GM12878 (cell line): ENCODE measurements around the gene LARP4B. TPM values are rescaled to one million over a fixed set of nuclear protein-coding genes. Genes with fewer than 3 reads are reported as not detected.
A peak's percentile ranks its signal among the peaks of the same experiment; 100 is the strongest.

Source experiments
- ATAC-seq: fragments of 200-7000 bp; cut with Tn5 transposase; 3 replicates; pipeline ENCODE4 v1.9.1; 2020; ENCODE audit warnings: mild to moderate bottlenecking, moderate library complexity
- BruUV-seq: library from RNA; stranded (reverse); fragments of 400-500 nt; replicated peaks from 2 replicates; lab custom pipeline; 2021; lab: Mats Ljungman, UMichigan
- CTCF ChIA-PET: fragments of 300-600 bp; sonication (Branson Sonifier 250); formaldehyde crosslinking; extraction: SDS; loops from one replicate; lab custom pipeline; 2021; ENCODE audit warnings: inconsistent platforms; lab: Yijun Ruan, JAX
- POLR2A ChIA-PET: fragments of 350-600 bp; formaldehyde crosslinking; extraction: SDS; loops from one replicate; lab custom pipeline; 2021; ENCODE audit warnings: inconsistent platforms; lab: Charles Lee
- RAD21 ChIA-PET: fragments of 300-600 bp; sonication (Branson Sonifier 250); formaldehyde crosslinking; loops from one replicate; lab custom pipeline; 2023; ENCODE audit warnings: antibody characterized with exemption; ENCODE audit not compliant: unreplicated experiment; lab: Charles Lee
- SMC1A ChIA-PET: fragments of 300-600 bp; sonication (Branson Sonifier 250); formaldehyde crosslinking; loops from one replicate; lab custom pipeline; 2023; ENCODE audit not compliant: unreplicated experiment, uncharacterized antibody; lab: Charles Lee
- DNase-seq: peaks from one replicate; pipeline ENCODE4 v3.0.0-alpha.2; 2011; ENCODE audit warnings: low read depth, low spot score
- FAIRE-seq: peaks from 3 replicates; lab custom pipeline; 2011; peaks lifted over from hg19 to GRCh38; lab: Jason Lieb, UNC
- H2AFZ ChIP-seq: 2 replicates; pipeline ENCODE4 v1.6.0; 2011; ENCODE audit warnings: low read depth, low read length, control low read depth; ENCODE audit not compliant: control insufficient read depth
- H3K27ac ChIP-seq: 2 replicates; pipeline ENCODE4 v1.5.1; 2011; ENCODE audit warnings: control low read depth; ENCODE audit not compliant: control insufficient read depth, insufficient read depth
- H3K27me3 ChIP-seq, 2 experiments: replicated peaks in 1 of 2; 2 replicates each; pipeline versions ENCODE4 v1.6.0 to v1.6.1; 2011; ENCODE audit warnings: low read length in 1 of 2; ENCODE audit not compliant: control insufficient read depth in 2 of 2, insufficient read depth in 2 of 2
- H3K36me3 ChIP-seq, 2 experiments: 2 replicates each; pipeline ENCODE4 v1.5.1; 2011; ENCODE audit warnings: low read length in 1 of 2; ENCODE audit not compliant: control insufficient read depth in 2 of 2, insufficient read depth in 2 of 2
- H3K4me1 ChIP-seq: 2 replicates; pipeline ENCODE4 v1.6.1; 2011; ENCODE audit warnings: mild to moderate bottlenecking, low read length, moderate library complexity, mixed read lengths; ENCODE audit not compliant: control insufficient read depth, insufficient read depth
- H3K4me2 ChIP-seq: 2 replicates; pipeline ENCODE4 v1.6.0; 2011; ENCODE audit warnings: control low read depth; ENCODE audit not compliant: control insufficient read depth, insufficient read depth
- H3K4me3 ChIP-seq: fragments of 200-600 bp; sonication (generic); 2 replicates; pipeline ENCODE4 v1.5.1; 2016
- H3K79me2 ChIP-seq: 2 replicates; pipeline ENCODE4 v1.6.0; 2011; ENCODE audit warnings: low read length; ENCODE audit not compliant: control insufficient read depth, insufficient read depth
- H3K9ac ChIP-seq: 2 replicates; pipeline ENCODE4 v1.8.0; 2011; ENCODE audit warnings: low read length, control low read depth, mixed read lengths; ENCODE audit not compliant: control insufficient read depth, insufficient read depth
- H3K9me3 ChIP-seq: replicated peaks from 3 replicates; pipeline ENCODE4 v1.5.1; 2011; ENCODE audit warnings: mild to moderate bottlenecking, low read length; ENCODE audit not compliant: control insufficient read depth, insufficient read depth
- H4K20me1 ChIP-seq: 2 replicates; pipeline ENCODE4 v1.6.0; 2011; ENCODE audit not compliant: control insufficient read depth, insufficient read depth
- ATF7 ChIP-seq: fragments of 450-650 bp; IDR thresholded peaks from 2 replicates; pipeline ENCODE4 v1.6.1; 2016; ENCODE audit warnings: low read depth, mild to moderate bottlenecking
- BACH1 ChIP-seq: fragments of 450-650 bp; IDR thresholded peaks from 2 replicates; pipeline ENCODE4 v1.6.1; 2017; ENCODE audit warnings: mild to moderate bottlenecking, borderline replicate concordance
- BHLHE40 ChIP-seq, 2 experiments: fragments of 450-650 bp in 1 of 2; IDR thresholded peaks; 2 replicates each; pipeline ENCODE4 v1.6.1; 2011 to 2017; ENCODE audit warnings: low read depth in 2 of 2, borderline replicate concordance in 1 of 2, improper control_type of control experiment in 1 of 2, low read length in 1 of 2, mild to moderate bottlenecking in 1 of 2
- EED ChIP-seq: sonication (generic); IDR thresholded peaks from 2 replicates; pipeline ENCODE4 v1.6.1; 2016; ENCODE audit warnings: antibody characterized with exemption, low read depth
- IKZF1 ChIP-seq: fragments of 450-650 bp; conservative IDR thresholded peaks from 2 replicates; pipeline ENCODE4 v1.6.1; 2017; ENCODE audit warnings: antibody characterized with exemption, mild to moderate bottlenecking
- IKZF2 ChIP-seq, 2 experiments: fragments of 450-650 bp; IDR thresholded peaks; 2 replicates each; pipeline ENCODE4 v1.6.1; 2017; ENCODE audit warnings: mild to moderate bottlenecking in 2 of 2, moderate library complexity in 2 of 2
- JUNB ChIP-seq: IDR thresholded peaks from 2 replicates; pipeline ENCODE4 v1.6.1; 2016; ENCODE audit warnings: antibody characterized with exemption, mild to moderate bottlenecking
- MTA2 ChIP-seq: fragments of 450-650 bp; IDR thresholded peaks from 2 replicates; pipeline ENCODE4 v1.6.1; 2016; ENCODE audit warnings: low read depth, mild to moderate bottlenecking, moderate library complexity
- NBN ChIP-seq: fragments of 450-650 bp; IDR thresholded peaks from 2 replicates; pipeline ENCODE4 v1.6.1; 2016
- POLR2A ChIP-seq: IDR thresholded peaks from 2 replicates; pipeline ENCODE4 v1.6.1; 2011; ENCODE audit warnings: low read depth, mild to moderate bottlenecking, low read length
- RAD21 ChIP-seq: IDR thresholded peaks from 2 replicates; pipeline ENCODE4 v1.6.1; 2011; ENCODE audit warnings: mild to moderate bottlenecking, low read depth, low read length, moderate library complexity; ENCODE audit not compliant: insufficient read depth
- RBBP5 ChIP-seq: fragments of 200-600 bp; sonication (generic); conservative IDR thresholded peaks from 2 replicates; pipeline ENCODE4 v1.6.1; 2016
- SMARCA5 ChIP-seq: fragments of 450-650 bp; IDR thresholded peaks from 2 replicates; pipeline ENCODE4 v1.6.1; 2017; ENCODE audit warnings: mild to moderate bottlenecking
- SPI1 ChIP-seq: IDR thresholded peaks from 2 replicates; pipeline ENCODE4 v1.6.1; 2011; ENCODE audit warnings: low read depth, mild to moderate bottlenecking, low read length, moderate library complexity, borderline replicate concordance; ENCODE audit not compliant: insufficient read depth
- ZNF24 ChIP-seq: fragments of 450-650 bp; IDR thresholded peaks from 2 replicates; pipeline ENCODE4 v1.6.1; 2017; ENCODE audit warnings: antibody characterized with exemption, mild to moderate bottlenecking
- WGBS: methylation state at CpG from one replicate; pipeline ENCODE4 v1.1.6; 2016; ENCODE audit warnings: low lambda C conversion rate; ENCODE audit not compliant: insufficient replicate concordance, insufficient coverage; ENCODE audit errors: missing lambda C conversion rate; 5-methylcytosine and 5-hydroxymethylcytosine counted together
- in situ Hi-C: fragments of 300-500 bp; cut with MboI; formaldehyde crosslinking; loops from 9 replicates; pipeline ENCODE4 v1.14.3; 2018; ENCODE audit warnings: mixed read lengths
- intact Hi-C: fragments of 100-400 bp; cut with micrococcal nuclease; formaldehyde crosslinking; loops from one replicate; pipeline ENCODE4 v1.14.2; 2022; ENCODE audit not compliant: unreplicated experiment
- polyA plus RNA-seq, 11 experiments: library from polyadenylated mRNA; depleted of rRNA in 4 of 11; unstranded in 6 of 11; stranded (reverse) in 5 of 11; fragments of >200 nt; fragmentation: Nextera tagmentation in 4 of 11; fragmentation: Illumina TruSeq in 1 of 11; extraction: Ambion mirVana in 4 of 11; extraction: Trizol in 1 of 11; gene quantifications; 1 replicate in 1 of 11; 2 replicates in 10 of 11; pipeline versions ENCODE4 v1.2.1 to v1.2.3, GENCODE V29; 2011 to 2016; ENCODE audit warnings: inconsistent platforms in 2 of 11, missing spikeins in 2 of 11, low read depth in 1 of 11
- total RNA-seq, 4 experiments: library from RNA; depleted of rRNA in 3 of 4; stranded (reverse); fragments of >200 nt in 3 of 4; fragmentation: Illumina TruSeq in 1 of 4; extraction: Trizol in 1 of 4; gene quantifications; 2 replicates each; pipeline versions ENCODE4 v1.2.1 to v1.2.3, GENCODE V29; 2013 to 2021
- TF ChIP-seq, protein P1 (sequence below): fragments of 450-650 bp; IDR thresholded peaks from 2 replicates; pipeline ENCODE4 v1.6.1; 2016; ENCODE audit warnings: mild to moderate bottlenecking
- TF ChIP-seq, protein P2 (sequence below): IDR thresholded peaks from 2 replicates; pipeline ENCODE4 v1.6.1; 2011; ENCODE audit warnings: borderline replicate concordance, low read depth, mild to moderate bottlenecking, moderate library complexity, mixed read lengths, low read length; ENCODE audit not compliant: insufficient read depth; ENCODE audit errors: extremely low read length
- TF ChIP-seq, protein P3 (sequence below): IDR thresholded peaks from 2 replicates; pipeline ENCODE4 v1.6.1; 2012; ENCODE audit warnings: low read depth, low read length, improper control_type of control experiment

The LARP4B gene
- total and polyA plus RNA-seq, 10 of the 15 experiments (the other 5 are each of a cell fraction or from before 2014, with no cell fraction given), result 10.5 to 119 (median 39.4) TPM

DNA sequence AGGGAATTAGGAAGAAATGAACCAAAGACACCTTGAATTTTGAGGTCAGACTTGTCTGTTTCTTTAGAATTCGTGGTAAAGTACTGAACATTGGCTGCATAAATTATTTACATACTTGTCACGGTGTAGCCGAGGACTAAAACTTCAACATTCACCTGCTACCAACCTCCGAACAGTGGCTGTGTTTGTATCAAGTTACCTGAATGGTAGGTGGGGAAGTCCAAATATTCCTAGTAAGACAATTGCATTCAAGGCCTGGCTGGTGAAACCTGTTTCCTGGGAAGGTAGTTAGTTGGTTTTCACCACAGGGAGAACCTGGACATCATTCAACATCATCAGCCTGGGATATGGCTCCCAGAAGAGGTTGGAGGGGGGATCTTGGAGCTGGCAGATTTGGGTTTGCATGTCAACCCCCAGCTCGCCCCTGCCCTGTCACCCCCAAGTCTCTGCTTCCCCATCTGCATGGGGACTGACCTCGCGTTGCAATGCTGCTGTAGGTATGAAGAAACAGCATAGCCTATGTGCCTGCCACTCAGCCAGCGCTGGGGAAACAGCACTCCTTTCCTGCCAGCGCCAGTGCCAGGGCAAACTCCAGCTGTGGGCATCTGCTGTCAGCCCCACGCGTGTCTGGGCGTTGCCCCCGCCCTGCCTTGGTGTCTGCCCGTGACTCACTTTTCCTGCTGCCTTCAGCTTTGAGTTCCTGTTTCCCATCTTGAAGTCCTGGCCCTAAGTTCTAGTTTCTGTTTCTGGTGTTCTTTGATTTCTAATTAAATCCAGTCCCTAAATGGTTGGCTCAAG lies 12.7 kb upstream of the LARP4B start:
- H3K36me3 ChIP-seq, result no peaks in the 10 kb centered on the region
- POLR2A ChIA-PET, result interaction anchor here (1.0 to 1.5 kb wide), 4 partner anchors 12 to 47 kb away, joined by 3 to 4 read pairs (median 3); no protein-coding TSS in a partner anchor
- no peaks in the 10 kb centered on the region for H3K79me2 ChIP-seq
- CTCF ChIA-PET, result interaction anchor here (0.7 kb wide), 1 partner anchor 15 kb away, joined by 3 read pairs; no protein-coding TSS in a partner anchor
- peak overlapping the region; percentile 45 for H2AFZ ChIP-seq
- H3K27ac ChIP-seq, result peak overlapping the region; percentile 39
- peak overlapping the region; percentile 56; the same call in 1 of the 2 replicates for H3K9ac ChIP-seq
- H3K4me3 ChIP-seq, result peak overlapping the region; percentile 9; the same call in 1 of the 2 replicates
- no peaks in the 10 kb centered on the region; the same call in 2 of the 3 replicates for H3K9me3 ChIP-seq
- in situ Hi-C loops (no loop called here), intact Hi-C loops (loop anchor here (1.0 kb wide), 1 partner anchor 28 kb away; no protein-coding TSS in a partner anchor)
- no peaks in the 10 kb centered on the region for H4K20me1 ChIP-seq
- WGBS, result 11% methylated on average over 14 of the region's 14 CpGs
- peaks cover 17% of the 10 kb centered on the region for H3K4me1 ChIP-seq
- H3K27me3 ChIP-seq, result no peaks in the 10 kb centered on the region
- SMC1A ChIA-PET, result interaction anchor here (0.9 to 1.6 kb wide), 4 partner anchors 13 to 116 kb away, joined by 3 to 7 read pairs (median 4); partner anchors contain the start of gene GTPBP4
- TF ChIP-seq BHLHE40 (IDR thresholded peaks at IDR 0.05; ENCODE audit: borderline replicate concordance in 1 of 2, low read depth in 2 of 2, low read length in 1 of 2) (peak; percentile 42 to 61; a peak in 2 of 4 replicates), RAD21 (no peak), MTA2 (0 out of 2 replicates have a peak, but pooled peaks have one; percentile 9), EED (0 out of 2 replicates have a peak, but pooled peaks have one; percentile 19), IKZF2 (IDR thresholded peaks at IDR 0.05) (peak; percentile 14 to 55; a peak in 2 of 4 replicates), SPI1 (peak; percentile 57; the same call in 1 of the 2 replicates), NBN (no peak), IKZF1 (peak; percentile 39; the same call in 1 of the 2 replicates), JUNB (no peak), SMARCA5 (no peak), RBBP5 (no peak), BACH1 (0 out of 2 replicates have a peak, but pooled peaks have one; percentile 49), ATF7 (no peak), POLR2A (peak; percentile 27; the same call in 1 of the 2 replicates), ZNF24 (peak; percentile 72; the same call in 1 of the 2 replicates)
- TF ChIP-seq, protein P1, sequence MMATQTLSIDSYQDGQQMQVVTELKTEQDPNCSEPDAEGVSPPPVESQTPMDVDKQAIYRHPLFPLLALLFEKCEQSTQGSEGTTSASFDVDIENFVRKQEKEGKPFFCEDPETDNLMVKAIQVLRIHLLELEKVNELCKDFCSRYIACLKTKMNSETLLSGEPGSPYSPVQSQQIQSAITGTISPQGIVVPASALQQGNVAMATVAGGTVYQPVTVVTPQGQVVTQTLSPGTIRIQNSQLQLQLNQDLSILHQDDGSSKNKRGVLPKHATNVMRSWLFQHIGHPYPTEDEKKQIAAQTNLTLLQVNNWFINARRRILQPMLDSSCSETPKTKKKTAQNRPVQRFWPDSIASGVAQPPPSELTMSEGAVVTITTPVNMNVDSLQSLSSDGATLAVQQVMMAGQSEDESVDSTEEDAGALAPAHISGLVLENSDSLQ, result peak; percentile 52
- TF ChIP-seq, protein P2, sequence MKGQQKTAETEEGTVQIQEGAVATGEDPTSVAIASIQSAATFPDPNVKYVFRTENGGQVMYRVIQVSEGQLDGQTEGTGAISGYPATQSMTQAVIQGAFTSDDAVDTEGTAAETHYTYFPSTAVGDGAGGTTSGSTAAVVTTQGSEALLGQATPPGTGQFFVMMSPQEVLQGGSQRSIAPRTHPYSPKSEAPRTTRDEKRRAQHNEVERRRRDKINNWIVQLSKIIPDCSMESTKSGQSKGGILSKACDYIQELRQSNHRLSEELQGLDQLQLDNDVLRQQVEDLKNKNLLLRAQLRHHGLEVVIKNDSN, result no peak
- TF ChIP-seq, protein P3, sequence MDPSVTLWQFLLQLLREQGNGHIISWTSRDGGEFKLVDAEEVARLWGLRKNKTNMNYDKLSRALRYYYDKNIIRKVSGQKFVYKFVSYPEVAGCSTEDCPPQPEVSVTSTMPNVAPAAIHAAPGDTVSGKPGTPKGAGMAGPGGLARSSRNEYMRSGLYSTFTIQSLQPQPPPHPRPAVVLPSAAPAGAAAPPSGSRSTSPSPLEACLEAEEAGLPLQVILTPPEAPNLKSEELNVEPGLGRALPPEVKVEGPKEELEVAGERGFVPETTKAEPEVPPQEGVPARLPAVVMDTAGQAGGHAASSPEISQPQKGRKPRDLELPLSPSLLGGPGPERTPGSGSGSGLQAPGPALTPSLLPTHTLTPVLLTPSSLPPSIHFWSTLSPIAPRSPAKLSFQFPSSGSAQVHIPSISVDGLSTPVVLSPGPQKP, result no peak
- RAD21 ChIA-PET, result interaction anchor here (0.7 to 1.5 kb wide), 4 partner anchors 11 to 750 kb away, joined by 3 to 5 read pairs (median 4); partner anchors contain the start of gene LARP4B
- ATAC-seq (peak; percentile 77), DNase-seq (no peak), FAIRE-seq (peak; percentile 35)
- H3K4me2 ChIP-seq, result peak overlapping the region; percentile 97
- no TSS peak for BruUV-seq
